NCI-H1436 treated with DMSO at 0.1 percent for 48 hours (cell line): ENCODE measurements around the gene ZEB1.
"Not testable (repeated sequence)": the region's sequence is repeated elsewhere in the genome, so short reads cannot be mapped to it uniquely, and the experiment has no call there.

Experiments used
- DNase-seq: peaks from one replicate; lab custom pipeline; 2025; lab: John Stamatoyannopoulos, UW

The ZEB1 gene

DNA sequence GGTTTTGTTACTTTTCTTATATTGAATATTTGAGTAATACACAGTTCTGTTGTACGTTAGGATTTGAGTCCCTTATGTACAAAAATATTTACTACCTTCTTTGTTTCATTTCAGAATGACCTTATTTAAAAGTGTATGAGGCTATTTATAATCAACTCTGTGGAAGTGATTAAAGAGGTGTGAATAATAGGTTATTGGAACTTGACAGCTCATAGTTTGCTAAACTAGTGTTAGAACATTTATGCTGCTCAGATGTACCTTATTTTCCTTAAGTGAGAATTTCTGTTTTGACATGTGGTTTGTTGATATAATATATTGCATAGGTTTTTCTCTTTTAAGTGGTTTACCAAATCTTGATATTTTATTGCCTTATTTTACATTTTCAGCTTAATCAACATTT, 105.5 kb downstream of the ZEB1 start:
- no peak for DNase-seq

- no peak for DNase-seq
These were observed 107.4 kb downstream of the ZEB1 start for GRCh38 chr10:31426401-31426800.

DNA sequence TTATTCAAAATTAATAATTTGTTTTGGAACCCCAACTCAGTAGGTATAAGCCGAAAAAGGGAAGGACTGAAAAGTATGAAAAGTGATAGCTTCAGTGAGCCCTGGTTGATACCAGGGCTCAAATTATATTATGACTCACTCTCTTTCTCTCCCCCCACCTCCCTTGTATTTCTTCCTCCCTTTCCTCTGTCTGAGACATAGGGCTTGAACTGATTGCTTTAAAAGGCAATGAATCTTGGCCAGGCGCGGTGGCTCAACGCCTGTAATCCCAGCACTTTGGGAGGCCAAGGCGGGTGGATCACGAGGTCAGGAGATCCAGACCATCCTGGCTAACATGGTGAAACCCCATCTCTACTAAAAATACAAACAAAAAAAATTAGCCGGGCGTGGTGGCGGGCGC, 108.3 kb downstream of the ZEB1 start:
- DNase-seq = not testable (repeated sequence)

GRCh38 chr10:31428499-31428898, 109.5 kb downstream of the ZEB1 start:
- not testable (repeated sequence) for DNase-seq

DNA sequence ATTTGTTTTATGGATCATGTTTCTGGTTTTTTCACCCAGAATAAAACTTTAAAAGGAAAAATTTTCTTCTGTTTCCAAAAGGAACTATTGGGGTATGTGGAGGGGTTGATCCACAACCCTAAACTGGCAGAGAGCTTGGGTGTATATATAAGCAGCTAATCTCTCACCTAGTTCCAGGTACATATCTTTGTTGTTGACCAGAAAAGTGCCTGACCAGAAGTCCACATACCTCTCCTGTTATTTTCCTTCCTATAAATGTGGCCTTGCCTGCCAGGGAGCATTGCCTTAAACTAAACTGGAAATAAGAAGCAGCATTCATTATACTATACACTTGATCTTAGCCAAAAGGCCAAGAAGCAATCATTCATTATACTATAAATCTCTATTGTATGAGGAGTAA, 112.0 kb downstream of the ZEB1 start:
- DNase-seq = no peak

DNA sequence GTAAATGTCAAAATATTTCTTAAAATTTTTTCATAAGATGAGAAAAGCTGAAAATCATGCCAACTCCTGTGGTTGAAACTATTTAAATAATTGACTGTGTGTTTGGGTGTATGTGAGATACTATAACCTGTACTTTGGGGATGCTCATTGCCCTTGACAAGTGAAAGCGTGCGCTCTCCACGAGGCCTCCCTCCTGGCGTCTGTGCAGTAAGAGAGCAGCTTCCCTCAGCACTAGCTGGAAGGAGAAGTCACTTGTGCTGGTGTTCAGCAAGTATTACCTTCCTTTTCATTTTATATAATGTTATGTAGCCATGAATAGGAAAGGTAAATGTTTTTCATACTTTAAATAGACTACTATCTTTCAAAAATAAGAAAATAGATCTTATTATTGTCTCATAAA, 118.9 kb downstream of the ZEB1 start:
- DNase-seq = no peak

DNA sequence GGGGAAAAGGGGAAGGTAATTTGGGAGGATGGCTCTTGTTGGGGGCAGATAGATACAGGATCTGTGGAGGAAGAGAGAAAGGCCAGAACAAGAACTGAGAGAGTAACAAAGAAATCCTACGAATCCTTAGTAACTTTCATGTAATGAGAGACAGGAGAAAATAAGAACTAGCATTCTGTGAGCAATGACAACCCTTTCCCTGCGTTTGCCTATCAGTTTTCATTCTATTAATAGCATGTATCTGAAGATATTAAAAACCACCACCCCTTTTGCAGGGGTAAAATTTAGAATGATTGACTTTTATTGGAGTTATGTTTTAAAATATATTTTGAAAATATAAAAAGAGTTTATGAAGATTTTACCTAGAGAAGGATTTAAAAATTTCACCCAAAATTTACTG, 132.8 kb downstream of the ZEB1 start:
- no peak for DNase-seq

GRCh38 chr10:31456468-31456867, 137.5 kb downstream of the ZEB1 start:
- DNase-seq = no peak

- DNase-seq = no peak
These were observed 138.8 kb downstream of the ZEB1 start for GRCh38 chr10:31457858-31458257.

GRCh38 chr10:31458974-31459373, 140.0 kb downstream of the ZEB1 start:
- no peak for DNase-seq

- no peak for DNase-seq
These were observed 141.2 kb downstream of the ZEB1 start for GRCh38 chr10:31460242-31460641.

DNA sequence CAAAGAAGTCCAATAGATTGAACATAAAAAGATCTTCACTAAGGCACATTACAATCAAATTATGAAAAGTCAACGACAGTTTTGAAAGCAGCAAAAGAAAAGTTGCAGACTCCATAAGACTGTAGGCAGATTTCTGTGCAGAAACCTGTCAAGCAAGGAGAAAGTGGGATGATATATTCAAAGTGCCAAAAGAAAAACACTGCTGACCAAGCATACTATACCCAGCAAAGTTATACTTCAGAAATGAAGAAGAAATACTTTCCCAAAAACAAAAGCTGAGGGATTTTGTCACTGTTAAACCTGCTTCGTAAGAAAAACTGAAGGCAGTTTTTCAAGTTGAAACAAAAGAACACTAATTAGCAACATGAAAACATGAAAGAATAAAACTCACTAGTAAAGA, 145.5 kb downstream of the ZEB1 start:
- no peak for DNase-seq

DNA sequence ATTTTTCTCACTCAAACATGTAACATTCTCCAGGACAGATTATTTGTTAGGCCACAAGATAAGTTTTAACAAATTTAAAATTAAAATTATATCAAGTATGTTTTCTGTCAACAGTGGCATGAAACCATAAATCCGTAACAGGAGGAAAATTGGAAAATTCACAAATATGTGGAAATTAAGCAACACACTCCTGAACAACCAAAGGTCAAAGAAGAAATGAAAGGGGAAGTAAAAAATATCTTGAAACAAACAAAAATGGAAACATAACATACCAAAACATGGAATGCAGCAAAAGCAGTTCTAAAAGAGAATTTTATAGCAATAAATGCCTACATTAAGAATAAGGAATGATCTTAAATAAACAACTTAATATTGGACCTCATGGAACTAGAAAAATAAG, 147.3 kb downstream of the ZEB1 start:
- DNase-seq = no peak

DNA sequence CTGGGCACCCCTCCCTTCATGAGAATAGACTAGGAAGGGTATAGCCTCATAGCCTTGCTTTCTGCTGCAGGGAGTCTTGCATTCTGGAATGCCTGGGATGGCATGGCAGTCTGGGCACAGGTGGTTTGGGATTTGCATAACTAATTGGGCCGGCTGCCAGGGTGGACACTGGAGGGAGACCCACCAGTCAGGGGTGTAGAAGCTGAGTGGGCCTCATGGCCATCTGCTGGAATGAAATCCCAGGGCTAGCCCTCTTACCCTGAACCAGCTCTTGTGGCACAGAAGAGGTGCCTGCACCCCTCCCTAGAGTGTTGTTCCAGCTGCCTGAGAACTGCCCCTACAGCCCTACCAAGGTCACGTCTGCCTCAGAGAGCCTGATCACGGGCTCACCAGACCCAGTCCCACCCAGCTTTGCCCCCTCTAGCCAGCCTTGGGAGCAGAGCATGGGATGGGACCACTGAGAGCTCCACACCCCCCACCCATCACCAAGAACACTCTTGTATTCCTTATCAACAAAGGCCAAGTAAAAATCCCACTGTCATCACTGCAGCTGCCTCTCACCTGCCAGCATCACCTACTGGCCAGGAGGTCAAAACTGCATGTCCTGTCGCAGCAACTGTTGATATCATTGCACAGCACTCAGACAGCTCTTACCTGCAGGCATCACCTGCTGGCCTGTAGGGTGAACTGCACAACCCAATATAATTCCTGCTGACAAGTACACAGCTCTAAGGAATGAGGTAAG, 148.9 kb downstream of the ZEB1 start:
- DNase-seq = no peak

- no peak for DNase-seq
These were observed 149.5 kb downstream of the ZEB1 start for GRCh38 chr10:31468536-31468859.

GRCh38 chr10:31475519-31475918, 156.5 kb downstream of the ZEB1 start:
- no peak for DNase-seq

- no peak for DNase-seq
These were observed 157.1 kb downstream of the ZEB1 start for GRCh38 chr10:31476088-31476487.

- DNase-seq = no peak
These were observed 158.6 kb downstream of the ZEB1 start for GRCh38 chr10:31477584-31477983.

DNA sequence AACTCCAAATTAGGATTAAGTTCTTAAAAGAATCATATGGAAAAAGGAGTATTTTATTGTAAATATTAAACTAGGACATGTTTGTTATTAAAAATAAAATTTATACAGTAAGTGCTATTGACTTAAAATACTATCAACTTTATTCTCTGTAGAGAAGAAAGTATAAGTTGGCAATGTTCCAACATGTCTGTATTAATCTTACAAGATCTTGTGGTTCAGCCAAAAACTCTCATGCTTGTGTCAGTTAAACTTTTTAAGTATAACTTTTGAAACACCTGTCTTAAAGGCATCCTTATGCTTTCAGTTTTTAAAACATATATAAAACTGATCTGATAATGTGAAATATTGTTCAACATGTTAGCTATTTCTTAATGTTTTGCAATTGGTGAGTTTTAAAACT, 160.7 kb downstream of the ZEB1 start:
- DNase-seq = no peak

DNA sequence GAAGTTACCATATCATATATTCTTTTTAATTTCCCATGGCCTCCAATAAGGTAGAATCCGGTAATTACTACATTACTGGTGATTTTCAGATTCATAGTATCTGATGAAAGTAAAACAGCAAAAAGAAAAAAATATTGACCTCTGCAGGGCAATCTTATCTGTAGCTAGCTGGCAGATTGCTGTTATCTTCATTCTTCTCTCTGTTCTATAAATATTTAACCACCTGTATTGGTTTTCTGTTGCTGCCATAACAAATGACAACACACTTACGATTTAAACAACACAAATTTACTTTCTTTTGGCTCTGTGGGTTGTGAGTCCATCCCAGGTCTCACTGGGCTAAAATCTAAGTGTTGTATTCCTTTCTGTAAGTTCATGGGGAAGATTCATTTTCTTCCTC, 164.5 kb downstream of the ZEB1 start:
- no peak for DNase-seq

- no peak for DNase-seq
These were observed 165.6 kb downstream of the ZEB1 start for GRCh38 chr10:31484431-31485135.

DNA sequence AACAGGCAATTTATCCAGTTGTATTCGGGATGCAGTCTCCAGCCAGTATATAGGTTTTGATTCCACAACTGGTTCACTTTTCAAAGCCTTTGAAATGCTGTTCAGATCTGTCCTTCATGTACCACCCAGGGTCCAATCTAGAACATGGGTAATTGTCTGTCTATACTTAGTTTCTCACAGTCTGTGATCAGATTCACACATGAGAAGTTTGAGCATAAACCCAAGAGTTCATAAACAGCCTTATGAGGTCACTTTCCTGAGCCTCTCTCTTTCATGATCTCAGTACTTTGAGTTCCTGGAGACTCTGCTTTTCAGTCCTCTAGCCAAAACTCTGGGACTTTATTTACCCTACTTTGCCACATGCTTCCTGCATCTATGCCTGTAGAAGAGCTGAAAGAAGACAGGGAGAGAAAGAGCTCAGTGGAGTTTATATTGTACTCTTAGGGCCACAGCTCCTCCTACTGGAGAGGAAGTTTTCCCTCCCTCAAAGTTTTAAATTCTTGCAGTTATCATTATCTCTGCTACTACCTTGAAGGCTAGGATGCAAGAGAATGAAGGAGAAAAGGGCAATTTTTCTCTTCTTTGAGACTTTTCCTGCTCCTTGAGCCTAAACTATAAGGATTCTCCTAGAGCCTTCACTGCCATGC, 172.0 kb downstream of the ZEB1 start:
- no peak for DNase-seq

- DNase-seq = no peak
These were observed 188.4 kb downstream of the ZEB1 start for GRCh38 chr10:31507427-31507826.
